ENCODE measurements around the gene F13A1.

- TF ChIP-seq CTCF (IDR thresholded peaks at IDR 0.05; ENCODE audit: low read length): no peak
- no peak for TF ChIP-seq EZH2 (IDR thresholded peaks at IDR 0.05; ENCODE audit: borderline replicate concordance, low read length)
Measured at GRCh38 chr6:6357530-6357929, 37.1 kb upstream of the F13A1 start.

Data from OCI-LY1 (cell line).